MM.1S (cell line): Measurements from ENCODE around the gene CA10.

Experiments used
- DNase-seq: peaks from one replicate; pipeline ENCODE4 v3.0.0-alpha.2; 2015
- H2AFZ ChIP-seq: fragments of 300-600 bp; sonication (generic); 2 replicates; pipeline ENCODE4 v1.6.0; 2016; ENCODE audit warnings: antibody characterized with exemption, low read length
- H3F3A ChIP-seq: fragments of 300-600 bp; sonication (generic); 2 replicates; pipeline ENCODE4 v1.6.1; 2016; ENCODE audit warnings: mild to moderate bottlenecking, antibody characterized with exemption, low read length, moderate library complexity, mixed read lengths; ENCODE audit not compliant: insufficient read depth
- H3K27ac ChIP-seq: fragments of 300-600 bp; sonication (generic); 2 replicates; pipeline ENCODE4 v1.5.1; 2016; ENCODE audit warnings: mild to moderate bottlenecking, low read length
- H3K27me3 ChIP-seq: fragments of 300-600 bp; sonication (generic); replicated peaks from 2 replicates; pipeline ENCODE4 v1.6.0; 2016; ENCODE audit warnings: low read length; ENCODE audit not compliant: insufficient read depth
- H3K36me3 ChIP-seq: fragments of 300-600 bp; sonication (generic); replicated peaks from 2 replicates; pipeline ENCODE4 v1.6.1; 2016; ENCODE audit warnings: mild to moderate bottlenecking, low read length, mixed read lengths; ENCODE audit not compliant: insufficient read depth
- H3K4me1 ChIP-seq: fragments of 300-600 bp; sonication (generic); 2 replicates; pipeline ENCODE4 v1.6.1; 2016; ENCODE audit warnings: low read length, mixed read lengths
- H3K4me2 ChIP-seq: fragments of 300-600 bp; sonication (generic); 2 replicates; pipeline ENCODE4 v1.6.0; 2016; ENCODE audit warnings: low read depth, low read length
- H3K4me3 ChIP-seq: fragments of 300-600 bp; sonication (generic); 2 replicates; pipeline ENCODE4 v1.5.1; 2016; ENCODE audit warnings: low read length, mixed read lengths
- H3K79me2 ChIP-seq: fragments of 300-600 bp; sonication (generic); 2 replicates; pipeline ENCODE4 v1.6.1; 2016; ENCODE audit warnings: mixed run types, low read length, mixed read lengths
- H3K9ac ChIP-seq: fragments of 300-600 bp; sonication (generic); 2 replicates; pipeline ENCODE4 v1.6.1; 2016; ENCODE audit warnings: low read length, mixed read lengths
- H3K9me2 ChIP-seq: fragments of 300-600 bp; sonication (generic); replicated peaks from 2 replicates; pipeline ENCODE4 v1.6.1; 2016; ENCODE audit warnings: mild to moderate bottlenecking, low read length, mixed read lengths; ENCODE audit not compliant: insufficient read depth
- H3K9me3 ChIP-seq: fragments of 300-600 bp; sonication (generic); replicated peaks from 2 replicates; pipeline ENCODE4 v1.6.1; 2016; ENCODE audit warnings: mild to moderate bottlenecking, low read length, mixed read lengths; ENCODE audit not compliant: insufficient read depth
- H4K20me1 ChIP-seq: fragments of 300-600 bp; sonication (generic); 2 replicates; pipeline ENCODE4 v1.6.1; 2016; ENCODE audit warnings: mild to moderate bottlenecking, low read length, moderate library complexity, mixed read lengths; ENCODE audit not compliant: insufficient read depth
- EZH2 ChIP-seq: fragments of 300-600 bp; sonication (generic); optimal IDR thresholded peaks from 2 replicates; pipeline ENCODE3; 2017; ENCODE audit warnings: low read depth, mild to moderate bottlenecking, antibody characterized with exemption, low read length, mixed read lengths
- EZH2phosphoT487 ChIP-seq: fragments of 300-600 bp; sonication (generic); IDR thresholded peaks from 2 replicates; pipeline ENCODE4 v1.6.1; 2018; ENCODE audit warnings: antibody characterized with exemption, low read length
- TF ChIP-seq, protein P1 (sequence below): fragments of 300-600 bp; sonication (generic); IDR thresholded peaks from 2 replicates; pipeline ENCODE4 v1.5.1; 2016; ENCODE audit warnings: antibody characterized with exemption, low read length, mixed read lengths

The CA10 gene

DNA sequence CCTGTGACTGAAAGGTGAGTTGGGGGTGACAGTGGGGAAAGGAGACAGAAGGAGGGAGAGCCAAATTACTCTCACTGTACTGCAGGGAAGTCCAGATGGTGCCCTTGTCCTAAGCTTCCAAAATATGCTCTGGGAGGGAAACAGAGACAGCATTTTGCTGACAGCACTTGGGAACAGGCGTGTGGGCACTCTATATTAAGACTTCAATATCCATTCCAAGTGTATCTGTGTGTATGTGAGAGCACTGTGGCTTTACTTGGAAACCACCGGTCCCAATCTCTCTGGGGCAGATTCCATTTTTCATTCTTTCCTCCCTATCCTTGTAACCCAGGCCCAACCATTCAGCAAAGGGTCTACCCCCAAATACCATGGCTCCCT is 490.8 kb downstream of the CA10 start:
- Histone ChIP-seq H3K9ac (no peak overlapping the region), H4K20me1 (no peaks in the 10 kb centered on the region), H3K79me2 (no peaks in the 10 kb centered on the region), H3K27me3 (no peaks in the 10 kb centered on the region), H3K4me1 (peaks cover 20% of the 10 kb centered on the region), H3K4me2 (peak overlapping the region; percentile 42; the same call in 1 of the 2 replicates), H3K27ac (peak overlapping the region; percentile 23; the same call in 1 of the 2 replicates), H3K9me2 (no peaks in the 10 kb centered on the region), H3K9me3 (no peaks in the 10 kb centered on the region), H3K4me3 (no peak overlapping the region), H3K36me3 (no peaks in the 10 kb centered on the region), H3F3A (0 out of 2 replicates have a peak, but pooled peaks cover 9% of the 10 kb centered on the region), H2AFZ (no peak overlapping the region)
- TF ChIP-seq EZH2: no peak
- TF ChIP-seq, protein P1, sequence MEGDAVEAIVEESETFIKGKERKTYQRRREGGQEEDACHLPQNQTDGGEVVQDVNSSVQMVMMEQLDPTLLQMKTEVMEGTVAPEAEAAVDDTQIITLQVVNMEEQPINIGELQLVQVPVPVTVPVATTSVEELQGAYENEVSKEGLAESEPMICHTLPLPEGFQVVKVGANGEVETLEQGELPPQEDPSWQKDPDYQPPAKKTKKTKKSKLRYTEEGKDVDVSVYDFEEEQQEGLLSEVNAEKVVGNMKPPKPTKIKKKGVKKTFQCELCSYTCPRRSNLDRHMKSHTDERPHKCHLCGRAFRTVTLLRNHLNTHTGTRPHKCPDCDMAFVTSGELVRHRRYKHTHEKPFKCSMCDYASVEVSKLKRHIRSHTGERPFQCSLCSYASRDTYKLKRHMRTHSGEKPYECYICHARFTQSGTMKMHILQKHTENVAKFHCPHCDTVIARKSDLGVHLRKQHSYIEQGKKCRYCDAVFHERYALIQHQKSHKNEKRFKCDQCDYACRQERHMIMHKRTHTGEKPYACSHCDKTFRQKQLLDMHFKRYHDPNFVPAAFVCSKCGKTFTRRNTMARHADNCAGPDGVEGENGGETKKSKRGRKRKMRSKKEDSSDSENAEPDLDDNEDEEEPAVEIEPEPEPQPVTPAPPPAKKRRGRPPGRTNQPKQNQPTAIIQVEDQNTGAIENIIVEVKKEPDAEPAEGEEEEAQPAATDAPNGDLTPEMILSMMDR: no peak
- no peak for DNase-seq

DNA sequence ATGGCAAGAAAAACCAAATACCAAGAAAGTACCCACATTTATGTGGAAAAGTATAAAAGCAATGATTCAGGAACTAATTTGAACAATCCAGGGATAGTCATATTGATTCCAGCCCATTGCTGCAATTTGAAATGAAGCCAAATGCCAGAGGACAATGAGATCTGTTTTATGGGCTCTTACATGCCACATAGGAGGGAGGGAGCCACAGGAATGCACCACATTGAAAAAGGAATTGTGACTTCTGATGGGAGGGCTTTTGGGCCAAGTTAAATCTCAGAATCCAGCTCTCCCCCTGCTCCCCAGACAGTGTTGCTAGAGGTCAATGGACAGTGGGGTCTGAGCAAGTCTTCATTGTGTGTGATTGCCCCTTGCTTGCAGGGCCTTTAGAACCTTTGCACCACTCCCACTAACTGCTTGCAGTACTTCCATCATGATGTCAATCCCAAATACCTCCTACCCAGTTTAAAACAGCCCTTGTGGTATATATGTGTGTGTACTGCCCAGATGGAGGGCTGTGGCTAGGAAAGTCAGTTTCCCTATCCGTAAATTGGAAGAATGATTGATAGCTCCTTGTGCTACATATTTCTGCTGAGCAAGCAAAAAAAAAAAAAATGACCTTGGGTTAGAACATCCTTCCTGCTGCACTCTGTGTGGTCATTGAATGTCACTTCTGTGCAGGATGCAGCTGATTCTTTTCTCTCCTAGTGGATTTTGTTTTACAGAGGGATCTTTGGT is 491.4 kb downstream of the CA10 start:
- Histone ChIP-seq H4K20me1 (no peaks in the 10 kb centered on the region), H3K36me3 (no peaks in the 10 kb centered on the region), H3K27me3 (no peaks in the 10 kb centered on the region)

DNA sequence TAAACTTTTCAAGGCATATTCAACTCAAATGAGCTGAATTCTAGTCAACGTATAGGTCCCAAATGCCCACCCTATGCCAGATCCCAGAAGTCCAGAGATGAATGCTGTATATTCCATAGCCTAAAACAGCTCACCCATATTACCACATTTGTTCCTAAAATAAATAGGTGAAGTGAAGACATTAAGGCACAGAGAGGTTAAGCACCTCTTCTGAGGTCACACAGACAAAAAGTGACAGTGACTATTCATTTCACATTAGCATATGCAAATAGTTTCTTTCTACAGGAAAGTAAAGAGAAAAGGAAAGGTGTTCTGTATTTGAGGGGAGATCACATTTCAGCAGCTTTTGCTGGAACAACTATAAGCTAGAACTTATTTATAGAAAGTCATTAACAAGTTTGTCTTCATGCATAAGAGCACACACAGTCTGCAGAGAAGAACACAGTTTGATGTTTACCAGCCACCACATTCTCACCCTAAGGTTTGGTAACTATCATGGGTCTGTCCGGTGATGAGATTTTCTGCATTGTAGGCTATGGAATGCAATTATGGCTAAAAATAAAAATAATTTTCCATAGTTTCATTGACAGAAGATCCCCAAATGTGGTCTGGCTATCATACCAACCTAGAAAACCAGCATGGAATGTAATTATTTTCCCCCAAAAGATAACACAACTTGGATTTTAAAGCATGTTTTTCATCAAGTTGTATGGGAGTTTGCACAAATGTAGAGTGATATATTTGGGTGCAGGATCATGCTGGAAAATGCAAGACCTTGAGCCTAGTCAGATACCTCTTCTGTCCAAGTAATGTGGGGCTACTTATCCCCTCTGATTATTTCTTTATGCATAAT is 496.1 kb downstream of the CA10 start:
- no peak for DNase-seq
- Histone ChIP-seq H2AFZ (no peak overlapping the region), H3K4me1 (peaks cover 6% of the 10 kb centered on the region), H3K9ac (no peak overlapping the region), H4K20me1 (no peaks in the 10 kb centered on the region), H3K9me3 (no peaks in the 10 kb centered on the region), H3K27me3 (no peaks in the 10 kb centered on the region), H3K27ac (no peak overlapping the region), H3K79me2 (no peaks in the 10 kb centered on the region), H3F3A (no peaks in the 10 kb centered on the region), H3K4me2 (no peak overlapping the region), H3K9me2 (no peaks in the 10 kb centered on the region), H3K4me3 (no peak overlapping the region), H3K36me3 (no peaks in the 10 kb centered on the region)
- TF ChIP-seq, protein P1: no peak
- no peak for TF ChIP-seq EZH2phosphoT487
- TF ChIP-seq EZH2: no peak

More for the DNA sequence above, 491.4 kb downstream of the CA10 start:
- Histone ChIP-seq H3F3A (0 out of 2 replicates have a peak, but pooled peaks cover 9% of the 10 kb centered on the region), H3K4me3 (no peak overlapping the region), H3K27ac (no peak overlapping the region), H2AFZ (no peak overlapping the region), H3K4me2 (no peak overlapping the region), H3K9me2 (no peaks in the 10 kb centered on the region), H3K79me2 (no peaks in the 10 kb centered on the region), H3K9me3 (no peaks in the 10 kb centered on the region), H3K9ac (no peak overlapping the region), H3K4me1 (peaks cover 20% of the 10 kb centered on the region)
- no peak for DNase-seq
- TF ChIP-seq EZH2: no peak
- TF ChIP-seq, protein P1: no peak
- TF ChIP-seq EZH2phosphoT487: no peak
